SK-N-SH treated with all-trans-retinoic acid at 6 μM for 48 hours (cell line): ENCODE results near the gene ZNF217.

Experiments used
- ATAC-seq: fragments of 200-7000 bp; cut with Tn5 transposase; 3 replicates; pipeline ENCODE4 v1.9.1; 2020; ENCODE audit warnings: mild to moderate bottlenecking, moderate library complexity
- ARNTL ChIP-seq: fragments of 450-650 bp; formaldehyde crosslinking; IDR thresholded peaks from 2 replicates; pipeline ENCODE4 v1.5.0; 2020; ENCODE audit warnings: low read depth, mild to moderate bottlenecking, moderate library complexity, borderline replicate concordance
- CREB5 ChIP-seq: fragments of 250-450 bp; sonication (Bioruptor Pico); IDR thresholded peaks from 2 replicates; pipeline ENCODE4 v1.5.1; 2020; ENCODE audit warnings: low read depth, mild to moderate bottlenecking, moderate library complexity
- CSDC2 ChIP-seq: fragments of 250-450 bp; sonication (Bioruptor Pico); IDR thresholded peaks from 2 replicates; pipeline ENCODE4 v1.5.0; 2020; ENCODE audit warnings: mild to moderate bottlenecking, moderate library complexity
- CSRNP3 ChIP-seq: fragments of 250-450 bp; sonication (Bioruptor Pico); IDR thresholded peaks from 2 replicates; pipeline ENCODE4 v1.5.1; 2021; ENCODE audit warnings: mild to moderate bottlenecking, moderate library complexity
- GLIS3 ChIP-seq: fragments of 250-450 bp; sonication (Bioruptor Pico); IDR thresholded peaks from 2 replicates; pipeline ENCODE4 v1.5.0; 2020; ENCODE audit warnings: mild to moderate bottlenecking, moderate library complexity
- ISL1 ChIP-seq: fragments of 250-450 bp; sonication (Bioruptor Pico); IDR thresholded peaks from 2 replicates; pipeline ENCODE4 v2.1.2; 2022; ENCODE audit warnings: mild to moderate bottlenecking, moderate library complexity
- OSR1 ChIP-seq: fragments of 250-450 bp; sonication (Bioruptor Pico); IDR thresholded peaks from 2 replicates; pipeline ENCODE4 v1.8.0; 2022; ENCODE audit warnings: moderate library complexity, mild to moderate bottlenecking, inconsistent platforms
- PATZ1 ChIP-seq: fragments of 250-450 bp; sonication (Bioruptor Pico); IDR thresholded peaks from 2 replicates; pipeline ENCODE4 v1.8.0; 2020; ENCODE audit warnings: mild to moderate bottlenecking, moderate library complexity, borderline replicate concordance
- POU6F1 ChIP-seq: fragments of 250-450 bp; sonication (Bioruptor Pico); IDR thresholded peaks from 2 replicates; pipeline ENCODE4 v1.8.0; 2021; ENCODE audit warnings: low read depth, mild to moderate bottlenecking, moderate library complexity, borderline replicate concordance
- PPARA ChIP-seq: fragments of 250-450 bp; sonication (Bioruptor Pico); IDR thresholded peaks from 2 replicates; pipeline ENCODE4 v1.5.0; 2020; ENCODE audit warnings: mild to moderate bottlenecking, borderline replicate concordance
- RARB ChIP-seq: fragments of 250-450 bp; sonication (Bioruptor Pico); IDR thresholded peaks from 2 replicates; pipeline ENCODE4 v1.8.0; 2021; ENCODE audit warnings: mild to moderate bottlenecking, moderate library complexity
- SNAI2 ChIP-seq: fragments of 250-450 bp; sonication (Bioruptor Pico); IDR thresholded peaks from 2 replicates; pipeline ENCODE4 v1.5.0; 2020; ENCODE audit warnings: mild to moderate bottlenecking, moderate library complexity
- TOX ChIP-seq: fragments of 250-450 bp; sonication (Bioruptor Pico); IDR thresholded peaks from 2 replicates; pipeline ENCODE4 v1.8.0; 2021; ENCODE audit warnings: mild to moderate bottlenecking, moderate library complexity, borderline replicate concordance
- TSHZ2 ChIP-seq: fragments of 250-450 bp; sonication (Bioruptor Pico); IDR thresholded peaks from 2 replicates; pipeline ENCODE4 v1.5.0; 2020; ENCODE audit warnings: mild to moderate bottlenecking, moderate library complexity
- ZC3H10 ChIP-seq: fragments of 250-450 bp; sonication (Bioruptor Pico); IDR thresholded peaks from 2 replicates; pipeline ENCODE4 v1.5.1; 2021; ENCODE audit warnings: mild to moderate bottlenecking, moderate library complexity
- ZFP3 ChIP-seq: fragments of 250-450 bp; sonication (Bioruptor Pico); IDR thresholded peaks from 2 replicates; pipeline ENCODE4 v1.5.0; 2020; ENCODE audit warnings: mild to moderate bottlenecking, moderate library complexity
- ZFP30 ChIP-seq: fragments of 450-650 bp; formaldehyde crosslinking; IDR thresholded peaks from 2 replicates; pipeline ENCODE4 v1.5.0; 2022; ENCODE audit warnings: mild to moderate bottlenecking, moderate library complexity
- ZNF565 ChIP-seq: fragments of 450-650 bp; formaldehyde crosslinking; conservative IDR thresholded peaks from 2 replicates; pipeline ENCODE4 v1.5.0; 2020; ENCODE audit warnings: low read depth, mild to moderate bottlenecking, moderate library complexity
- ZNF70 ChIP-seq: fragments of 450-650 bp; formaldehyde crosslinking; IDR thresholded peaks from 2 replicates; pipeline ENCODE4 v1.5.0; 2020; ENCODE audit warnings: mild to moderate bottlenecking, moderate library complexity
- ZNF8 ChIP-seq: fragments of 450-650 bp; formaldehyde crosslinking; IDR thresholded peaks from 2 replicates; pipeline ENCODE4 v1.5.0; 2020; ENCODE audit warnings: mild to moderate bottlenecking, moderate library complexity

The ZNF217 gene

GRCh38 chr20:53576195-53576580, 17.5 kb downstream of the ZNF217 start:
- TF ChIP-seq ZNF70 (CRISPR knock-in tag) (no peak), ZC3H10 (CRISPR knock-in tag) (no peak)
- ATAC-seq: no peak

GRCh38 chr20:53575481-53576194, 18.0 kb downstream of the ZNF217 start:
- TF ChIP-seq CSDC2 (CRISPR knock-in tag) (no peak), ARNTL (CRISPR knock-in tag) (no peak), ZFP30 (no peak), OSR1 (CRISPR knock-in tag) (no peak), TSHZ2 (no peak), PPARA (CRISPR knock-in tag) (no peak), ZC3H10 (CRISPR knock-in tag) (no peak), GLIS3 (CRISPR knock-in tag) (no peak), ZNF70 (CRISPR knock-in tag) (no peak), SNAI2 (CRISPR knock-in tag) (no peak), POU6F1 (CRISPR knock-in tag) (no peak), PATZ1 (CRISPR knock-in tag) (no peak), RARB (CRISPR knock-in tag) (no peak)
- TF ChIP-seq, all 23 proteins: peak for 0

GRCh38 chr20:53574819-53575218, 18.8 kb downstream of the ZNF217 start:
- ATAC-seq: no peak
- no peak for TF ChIP-seq ZNF70 (CRISPR knock-in tag)
- no peak for TF ChIP-seq ISL1 (CRISPR knock-in tag)
- no peak for TF ChIP-seq ZC3H10 (CRISPR knock-in tag)
- no peak for TF ChIP-seq CSDC2 (CRISPR knock-in tag)
- TF ChIP-seq ARNTL (CRISPR knock-in tag): no peak
- no peak for TF ChIP-seq PPARA (CRISPR knock-in tag)
- no peak for TF ChIP-seq OSR1 (CRISPR knock-in tag)
- TF ChIP-seq RARB (CRISPR knock-in tag): no peak
- no peak for TF ChIP-seq GLIS3 (CRISPR knock-in tag)
- TF ChIP-seq ZFP3 (CRISPR knock-in tag): no peak
- no peak for TF ChIP-seq ZNF565 (CRISPR knock-in tag)
- TF ChIP-seq TOX (CRISPR knock-in tag): no peak
- TF ChIP-seq TSHZ2: no peak
- no peak for TF ChIP-seq PATZ1 (CRISPR knock-in tag)
- TF ChIP-seq SNAI2 (CRISPR knock-in tag): no peak
- TF ChIP-seq CREB5 (CRISPR knock-in tag): no peak
- no peak for TF ChIP-seq ZNF8 (CRISPR knock-in tag)
- TF ChIP-seq ZFP30: no peak
- TF ChIP-seq CSRNP3 (CRISPR knock-in tag): no peak

More at GRCh38 chr20:53575481-53576194, 18.0 kb downstream of the ZNF217 start:
- no peak for ATAC-seq
